SW480 (cell line): Measurements from ENCODE around the gene CR1L.
A peak's percentile ranks its signal among the peaks of the same experiment; 100 is the strongest.
"Not testable (repeated sequence)": the region's sequence is repeated elsewhere in the genome, so short reads cannot be mapped to it uniquely, and the experiment has no call there.

Experiments
- DNase-seq: peaks from one replicate; pipeline ENCODE4 v3.0.0-alpha.2; 2016; ENCODE audit warnings: low spot score

Gene CR1L

DNA sequence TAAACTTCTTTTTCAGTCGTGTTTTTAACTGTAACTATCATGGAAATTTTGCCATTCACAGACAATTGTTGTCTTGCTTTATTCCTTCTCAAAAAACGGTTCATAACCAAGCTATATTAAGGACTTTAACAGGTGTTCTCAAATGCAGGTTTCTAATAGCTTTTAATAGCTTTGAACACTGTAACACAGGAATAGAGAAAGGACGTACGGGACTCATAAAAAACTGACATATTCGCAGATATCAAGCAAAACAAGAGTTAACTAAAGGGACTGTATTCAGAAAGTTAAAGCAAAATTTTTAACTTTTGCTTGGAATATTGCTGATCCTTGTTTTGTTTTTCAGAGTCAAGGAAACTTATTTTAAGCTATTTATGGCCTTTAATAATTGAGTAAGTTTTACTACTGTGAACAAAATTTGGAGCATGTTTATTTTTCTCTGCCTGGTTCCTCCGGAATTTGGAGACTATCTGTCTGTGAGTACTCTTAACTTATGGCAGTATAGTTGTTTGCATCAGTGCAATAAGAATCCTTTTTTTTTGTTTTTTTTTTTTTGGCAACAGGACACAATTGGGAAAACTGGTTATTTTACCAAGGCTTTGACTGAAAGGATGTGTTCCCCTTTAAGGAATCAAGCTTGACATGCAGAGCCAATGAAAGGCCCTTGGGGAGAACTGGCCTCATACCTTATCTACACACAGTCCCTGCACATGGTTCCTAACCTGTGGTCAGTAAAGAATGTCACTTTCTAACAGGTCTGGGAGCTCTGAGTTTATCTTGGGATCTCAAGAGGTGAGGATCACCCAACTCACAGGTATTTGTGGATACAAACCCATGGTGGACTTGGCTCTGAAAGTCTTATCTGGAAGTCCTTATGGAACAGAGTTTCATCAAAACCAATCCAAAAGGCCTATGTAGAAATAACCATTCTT is 101.2 kb downstream of the CR1L start:
- peak; percentile 31 for DNase-seq

DNA sequence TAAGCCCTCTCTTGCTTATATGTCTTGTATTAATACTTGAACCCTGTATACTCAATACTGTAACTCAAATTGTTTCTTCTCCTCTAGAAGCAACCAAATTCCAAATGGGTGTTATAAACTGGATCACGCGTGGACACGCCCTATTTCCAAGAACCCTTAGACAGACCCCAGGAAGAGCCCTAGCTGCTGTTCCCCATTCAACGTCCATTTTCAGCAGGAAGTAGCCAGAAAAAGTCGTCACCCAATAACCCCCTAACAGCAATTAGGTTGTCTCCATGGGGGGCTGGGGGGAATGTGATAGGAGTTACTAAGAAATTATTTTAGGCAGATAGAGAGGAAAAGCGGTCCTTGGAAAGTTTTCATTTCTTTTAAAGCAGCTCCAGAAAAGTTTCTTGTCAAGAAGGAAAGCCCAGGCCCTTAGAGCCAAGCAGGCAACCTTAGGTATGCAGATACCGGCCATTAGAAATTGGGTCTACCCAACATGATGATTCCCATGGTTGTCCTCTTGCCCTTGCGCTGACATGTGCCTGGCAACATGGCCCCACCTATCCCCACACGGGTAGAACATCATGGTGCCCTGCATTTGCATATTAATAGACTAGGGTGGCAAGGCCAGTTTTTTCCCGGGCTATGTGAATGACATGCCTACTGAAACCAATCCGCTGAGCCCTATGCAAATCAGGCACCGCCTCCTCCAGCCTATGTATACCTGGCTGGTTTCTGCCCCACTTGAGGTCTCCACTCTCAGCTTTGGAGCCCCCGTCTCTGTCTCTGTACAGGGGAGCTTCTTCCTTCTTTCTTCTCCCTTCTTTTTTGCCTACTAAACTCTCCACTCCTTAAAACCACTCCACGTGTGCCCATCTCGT is 102.9 kb downstream of the CR1L start:
- peak; percentile 96 for DNase-seq

DNA sequence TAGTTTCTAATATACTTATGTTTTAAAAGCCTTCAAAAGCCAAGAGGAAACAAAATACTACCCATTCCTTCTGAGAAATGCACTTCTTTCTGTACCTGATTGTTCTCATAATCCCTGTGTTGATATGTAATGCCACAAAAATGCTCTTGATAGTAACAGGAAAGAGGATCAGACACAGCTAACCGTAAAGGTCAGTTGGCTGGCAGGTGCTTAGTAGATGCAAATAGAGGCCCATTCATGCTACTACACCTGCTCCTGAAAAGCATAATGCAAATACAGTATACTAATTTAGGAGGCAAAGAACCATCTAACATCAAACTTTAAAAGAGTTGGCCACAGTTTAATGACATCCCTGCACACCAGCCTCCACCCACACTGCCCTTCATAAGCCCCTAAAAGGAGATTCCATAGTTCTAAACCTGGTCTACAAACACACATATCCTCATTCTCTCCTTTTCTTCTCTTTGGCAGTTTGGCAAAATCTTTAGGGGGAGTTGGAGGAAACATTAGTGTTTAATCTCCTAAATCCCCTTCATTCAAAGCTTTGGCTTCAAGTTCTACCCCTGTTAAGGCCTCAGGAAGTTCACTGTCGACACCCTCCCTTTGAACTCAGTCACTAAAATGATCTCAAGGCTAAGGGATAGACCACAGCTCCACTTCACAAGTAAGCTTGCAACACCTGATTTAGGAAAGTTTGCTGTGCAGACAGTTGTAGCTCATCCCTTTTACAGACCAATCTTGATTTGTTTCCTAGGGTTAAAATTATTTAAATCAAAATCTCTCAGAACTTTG is 104.0 kb downstream of the CR1L start:
- DNase-seq = peak; percentile 99

DNA sequence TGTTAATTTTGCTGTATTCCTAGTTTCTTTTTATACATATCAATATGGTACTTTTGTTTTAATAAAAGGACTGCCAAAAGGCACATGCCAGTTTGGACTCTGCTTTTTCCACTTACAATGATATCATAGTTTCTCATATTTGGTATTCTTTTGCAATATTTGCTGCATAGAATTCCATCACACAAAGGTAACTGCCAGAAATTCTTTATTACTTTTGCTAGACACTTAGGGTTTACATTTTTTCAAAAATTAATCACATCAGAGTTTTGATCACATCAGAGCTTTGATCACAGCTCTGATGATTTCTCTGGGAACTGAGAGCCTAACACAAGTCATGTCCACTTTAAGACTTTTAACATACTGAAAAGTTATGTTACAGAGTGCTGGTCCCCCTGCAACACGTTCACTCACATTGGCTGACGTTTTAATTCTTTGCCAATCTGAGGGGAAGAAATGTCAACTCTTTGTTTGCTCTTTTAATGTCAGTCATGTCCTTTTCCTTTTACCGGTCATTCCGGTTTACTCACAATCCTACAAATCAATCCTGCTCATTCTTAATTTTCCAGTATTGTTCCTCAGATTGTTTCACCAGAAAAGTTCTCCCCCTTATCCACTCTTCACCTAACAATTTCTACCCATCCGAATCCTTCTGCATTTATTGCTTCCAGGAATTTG is 105.8 kb downstream of the CR1L start:
- no peak for DNase-seq

DNA sequence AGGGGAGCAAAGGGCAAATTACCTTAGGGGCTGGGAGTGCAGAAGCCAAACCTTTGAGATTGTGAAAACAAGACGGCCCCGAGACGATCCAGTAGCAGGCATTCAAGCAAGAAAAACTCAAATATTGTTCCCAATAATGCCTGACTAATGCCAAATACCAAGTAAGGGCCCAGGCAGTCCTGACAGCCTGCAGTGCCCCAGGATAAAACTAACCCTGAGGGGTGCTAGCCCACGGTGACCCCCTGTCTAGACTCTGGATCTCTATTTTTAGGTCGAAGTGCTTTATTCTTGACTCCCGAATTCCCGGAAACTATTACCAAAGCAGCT is 106.5 kb downstream of the CR1L start:
- DNase-seq = not testable (repeated sequence)

DNA sequence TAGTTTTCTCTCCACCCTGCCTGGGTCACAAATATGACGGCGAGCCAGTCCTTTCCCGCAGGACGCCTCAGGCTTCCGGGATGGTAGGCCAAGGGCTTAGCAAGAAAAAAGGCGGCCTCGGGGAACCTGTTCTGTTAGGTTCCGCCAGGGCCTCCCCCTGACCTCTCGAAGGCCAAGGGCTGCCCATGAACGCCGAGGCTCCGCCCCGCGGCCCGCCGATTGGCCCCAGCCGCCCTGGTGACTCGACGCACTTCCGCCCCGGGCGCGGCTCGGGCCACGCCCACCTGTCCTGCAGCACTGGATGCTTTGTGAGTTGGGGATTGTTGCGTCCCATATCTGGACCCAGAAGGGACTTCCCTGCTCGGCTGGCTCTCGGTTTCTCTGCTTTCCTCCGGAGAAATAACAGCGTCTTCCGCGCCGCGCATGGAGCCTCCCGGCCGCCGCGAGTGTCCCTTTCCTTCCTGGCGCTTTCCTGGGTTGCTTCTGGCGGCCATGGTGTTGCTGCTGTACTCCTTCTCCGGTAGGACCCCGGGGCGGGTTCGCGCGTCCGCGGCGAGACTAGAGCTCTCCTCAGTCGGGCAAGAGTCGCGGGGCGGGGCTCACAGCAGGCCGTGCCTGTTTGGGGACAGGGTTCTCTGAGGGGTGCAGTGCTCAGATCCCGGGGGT is 107.0 kb downstream of the CR1L start, which contains the start of gene CD46:
Gene CD46 (plus strand): TSS at position 265 of the 666 bp plus-strand sequence. CDS start 159 bp downstream, at position 424.
- DNase-seq = peak; percentile 97

DNA sequence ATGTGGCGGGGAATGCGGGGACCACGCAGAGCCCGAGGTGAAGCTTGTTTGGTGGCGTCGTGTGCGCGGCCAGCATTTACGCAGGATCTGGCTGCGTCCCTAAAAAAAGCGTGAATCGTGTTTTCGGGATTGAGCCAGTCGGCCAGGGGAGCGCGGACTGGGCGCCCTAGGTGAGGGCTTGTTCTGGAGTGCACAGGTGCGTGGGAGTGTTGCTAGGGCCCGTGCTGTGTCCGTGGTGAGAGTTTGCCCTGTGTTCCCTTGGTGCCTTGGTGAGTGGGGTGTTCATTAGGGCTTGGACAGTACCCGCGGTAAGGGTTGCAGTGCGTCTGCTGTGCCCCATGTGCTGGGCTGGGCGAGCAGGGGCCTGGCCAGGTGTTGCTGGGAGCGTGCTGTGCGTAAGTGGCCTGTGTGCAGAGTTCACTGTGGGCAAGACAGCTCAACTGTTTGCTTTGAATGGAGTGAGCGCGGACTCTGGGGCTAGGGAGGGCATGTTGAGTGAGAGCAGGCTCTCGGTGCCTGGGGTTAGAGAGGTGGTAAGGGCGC is 107.6 kb downstream of the CR1L start:
- peak; percentile 50 for DNase-seq

DNA sequence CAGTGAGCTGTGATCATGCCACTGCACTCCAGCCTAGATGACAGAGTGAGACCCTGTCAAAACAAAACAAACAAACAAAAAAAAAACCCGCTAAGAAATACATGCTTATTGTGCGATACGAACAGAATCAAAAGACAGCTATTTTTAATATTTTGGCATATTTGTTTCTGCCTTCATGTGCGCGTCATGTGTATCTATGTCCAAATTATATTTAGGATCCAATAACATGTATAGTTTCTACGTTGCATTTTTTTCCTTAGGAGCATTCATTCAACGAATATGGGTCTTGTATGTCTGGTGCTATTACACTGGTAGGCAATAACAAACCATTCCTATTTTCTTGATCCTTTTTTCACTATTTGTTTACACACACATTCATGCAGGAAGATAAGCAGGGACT is 108.7 kb downstream of the CR1L start:
- no peak for DNase-seq

DNA sequence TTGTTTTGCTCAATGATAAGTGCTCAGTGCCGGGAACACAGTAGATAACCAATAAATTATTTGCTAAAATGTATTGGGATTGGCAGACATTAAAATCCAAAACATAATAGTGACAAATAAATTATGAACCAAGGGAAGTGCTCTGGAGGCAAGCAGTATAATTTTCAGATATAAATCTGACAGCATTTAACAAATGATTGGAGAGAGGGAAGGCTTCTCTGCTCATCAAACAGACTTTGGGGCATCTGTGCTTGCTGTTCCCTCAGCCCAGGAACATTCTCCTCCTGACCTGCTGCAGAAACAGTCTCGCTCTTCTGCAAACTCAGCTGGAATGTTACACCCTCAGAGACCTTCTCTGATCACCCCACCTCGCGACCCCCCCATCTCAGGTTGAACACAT is 109.1 kb downstream of the CR1L start:
- DNase-seq = no peak

DNA sequence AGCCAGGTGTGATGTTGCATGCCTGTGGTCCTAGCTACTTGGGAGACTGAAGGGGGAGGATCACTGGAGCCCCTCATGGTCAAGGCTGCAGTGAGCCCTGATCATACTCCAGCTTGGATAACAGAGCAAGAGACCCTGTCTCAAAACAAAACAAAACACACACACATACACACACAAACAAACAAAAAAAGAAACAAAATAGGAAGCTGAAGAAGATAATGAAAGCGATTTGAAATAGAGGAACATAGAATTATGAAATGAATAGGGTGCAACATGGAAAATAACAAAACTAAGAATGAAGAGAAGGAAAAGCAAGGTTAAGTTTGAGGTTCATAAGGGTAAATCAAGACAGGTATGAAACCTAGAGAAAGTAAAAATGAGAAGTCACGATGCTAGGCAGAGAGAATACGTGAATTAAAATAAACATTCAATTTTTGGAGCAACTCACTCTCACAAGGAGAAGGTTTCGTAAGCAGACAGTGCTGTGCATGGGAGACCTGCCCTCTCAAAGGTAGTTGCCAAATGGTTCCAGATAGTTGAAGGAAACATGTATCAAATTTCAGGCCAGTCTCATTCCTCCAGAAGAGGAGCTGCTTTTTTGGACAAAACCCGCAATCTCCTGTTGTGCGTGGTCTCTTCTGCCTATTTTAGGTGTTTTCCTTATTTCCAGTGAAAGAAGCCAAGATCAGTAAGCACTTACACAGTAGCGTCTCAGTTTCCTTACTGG is 110.2 kb downstream of the CR1L start:
- DNase-seq = no peak

DNA sequence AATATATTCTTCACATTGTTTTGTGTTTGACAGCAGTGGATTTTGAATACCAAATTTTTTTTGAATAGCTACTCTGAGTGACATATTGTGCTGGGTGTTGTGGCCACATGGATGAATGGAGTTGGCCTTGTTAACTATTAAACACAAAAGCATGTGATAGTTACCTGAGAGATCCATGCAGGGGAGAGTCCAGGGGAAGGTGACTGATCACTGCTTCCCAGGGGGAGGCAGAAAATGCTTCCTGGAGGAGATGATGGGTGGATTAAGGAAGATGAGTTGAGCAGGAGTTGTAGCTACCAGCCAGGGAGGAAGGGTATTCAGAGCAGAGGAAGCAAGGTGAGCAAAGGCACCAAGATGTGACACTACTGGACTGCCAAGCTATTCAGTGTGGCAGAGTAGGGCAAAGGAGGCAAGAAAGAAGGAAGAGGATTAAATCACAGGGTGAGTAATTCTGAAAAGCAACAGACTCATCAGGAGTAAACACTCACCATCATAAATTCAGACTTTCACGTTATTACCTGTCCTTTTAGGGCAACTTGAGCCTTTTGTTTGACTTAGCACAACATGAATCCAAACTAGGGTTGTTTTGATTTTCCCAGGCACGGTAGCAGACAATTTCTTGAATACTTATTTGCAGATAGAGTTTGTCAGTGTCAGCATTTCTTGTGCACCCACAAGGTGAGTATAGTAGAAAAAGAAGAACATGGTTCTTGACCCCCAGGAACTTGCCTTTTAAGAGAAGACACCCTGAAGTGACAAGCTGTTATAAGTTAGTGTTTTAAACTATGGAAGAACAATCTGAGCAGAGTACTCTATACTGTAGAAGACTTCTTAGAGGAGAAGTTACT is 111.1 kb downstream of the CR1L start:
- no peak for DNase-seq

DNA sequence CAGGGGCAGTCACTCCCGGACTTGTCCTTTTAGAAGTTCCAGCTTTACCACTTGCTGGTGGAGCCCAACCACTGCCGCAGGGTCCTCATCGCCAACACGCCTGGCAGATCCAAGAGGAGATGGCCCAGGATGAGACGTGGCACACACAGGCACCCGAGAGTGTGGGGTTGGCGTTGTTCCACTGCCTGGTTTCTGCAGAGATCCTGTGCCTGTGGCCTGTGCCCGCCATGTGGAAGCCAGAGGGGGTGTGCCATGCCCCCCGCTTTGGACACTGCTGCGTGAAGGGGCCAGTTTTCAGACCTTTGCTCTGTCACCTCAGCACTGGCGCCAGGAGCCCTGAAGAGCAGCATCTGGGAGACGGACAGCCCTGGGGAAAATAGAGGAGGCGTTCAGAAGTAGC is 117.7 kb downstream of the CR1L start:
- DNase-seq = no peak

DNA sequence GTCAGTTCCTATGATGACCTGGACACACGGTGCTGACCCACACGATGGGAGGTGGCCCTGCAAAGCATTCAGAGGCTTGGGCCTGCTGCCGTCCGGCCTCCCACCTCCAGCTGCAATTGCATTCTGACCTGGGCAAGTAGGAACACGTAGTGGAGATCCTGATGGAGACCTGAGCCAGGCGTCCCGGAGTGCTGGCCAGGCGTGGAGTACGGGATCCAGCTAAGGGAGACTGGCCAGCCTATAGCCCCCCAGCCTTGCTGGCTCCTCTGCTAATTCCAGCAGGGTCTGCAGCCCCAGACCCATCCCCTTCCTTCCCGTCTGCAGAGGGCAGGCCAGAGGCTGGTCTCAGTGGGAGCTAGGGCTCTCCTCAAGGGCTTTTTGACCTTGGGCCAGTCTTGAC is 118.2 kb downstream of the CR1L start:
- no peak for DNase-seq

DNA sequence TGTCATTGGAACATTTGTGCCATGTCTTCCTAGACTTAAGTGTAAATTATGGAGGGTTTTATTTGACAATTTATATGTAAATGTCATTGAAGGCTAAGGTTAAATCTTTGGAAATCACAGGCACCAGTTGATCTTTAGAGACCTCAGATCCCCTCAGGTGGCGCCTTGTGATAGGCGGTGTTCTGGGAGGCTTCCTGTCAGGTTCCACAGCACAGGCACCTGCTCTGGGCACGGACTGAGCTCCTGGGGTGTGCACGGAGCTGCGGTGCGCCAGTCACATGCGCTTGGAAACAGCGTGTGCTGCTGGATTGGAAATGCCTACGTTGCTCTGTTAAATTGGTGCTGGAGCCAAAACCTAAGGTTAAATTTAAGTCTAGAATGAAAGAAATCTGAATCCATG is 119.0 kb downstream of the CR1L start:
- DNase-seq = no peak

DNA sequence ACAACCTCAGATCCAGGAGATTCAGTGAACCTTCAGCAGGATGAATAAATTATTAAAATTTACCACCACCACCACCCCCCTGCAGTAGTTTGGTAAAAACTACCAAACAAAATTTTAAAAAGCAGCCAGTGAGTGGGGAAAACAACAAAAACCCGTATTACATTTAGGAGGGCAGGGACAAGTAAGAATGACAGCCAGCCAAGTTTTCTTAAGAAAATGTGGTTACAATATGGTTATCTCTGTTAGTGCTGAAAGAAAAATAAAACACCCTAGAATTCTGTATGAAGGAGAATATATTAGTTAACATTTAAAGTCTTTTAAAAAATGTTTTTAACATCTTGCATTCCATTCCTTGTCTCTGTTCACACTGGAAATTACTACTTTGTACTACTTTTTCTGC is 121.6 kb downstream of the CR1L start:
- DNase-seq = no peak

DNA sequence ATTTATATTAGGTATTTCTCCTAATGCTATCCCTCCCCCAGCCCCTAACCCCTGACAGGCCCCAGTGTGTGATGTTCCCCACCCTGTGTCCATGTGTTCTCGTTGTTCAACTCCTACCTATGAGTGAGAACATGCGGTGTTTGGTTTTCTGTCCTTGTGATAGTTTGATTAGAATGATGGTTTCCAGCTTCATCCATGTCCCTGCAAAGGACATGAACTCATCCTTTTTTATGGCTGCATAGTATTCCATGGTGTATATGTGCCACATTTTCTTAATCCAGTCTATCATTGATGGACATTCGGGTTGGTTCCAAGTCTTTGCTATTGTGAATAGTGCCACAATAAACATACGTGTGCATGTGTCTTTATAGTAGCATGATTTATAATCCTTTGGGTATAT is 125.6 kb downstream of the CR1L start:
- not testable (repeated sequence) for DNase-seq
